A673 (cell line): ENCODE measurements around the gene GLOD5.

ENCODE experiments used
- CTCF ChIP-seq: fragments of 300-800, 200-600 bp; sonication (generic); conservative IDR thresholded peaks from 2 replicates; pipeline ENCODE4 v1.5.1; 2017; ENCODE audit warnings: low read depth, mild to moderate bottlenecking, antibody characterized with exemption, low read length, moderate library complexity, mixed read lengths
- EZH2 ChIP-seq: fragments of 200-600 bp; sonication (generic); IDR thresholded peaks from 2 replicates; pipeline ENCODE4 v1.6.1; 2017; ENCODE audit warnings: borderline replicate concordance, low read depth, mild to moderate bottlenecking, mixed read lengths, antibody characterized with exemption, low read length; ENCODE audit not compliant: poor library complexity, severe bottlenecking

DNA sequence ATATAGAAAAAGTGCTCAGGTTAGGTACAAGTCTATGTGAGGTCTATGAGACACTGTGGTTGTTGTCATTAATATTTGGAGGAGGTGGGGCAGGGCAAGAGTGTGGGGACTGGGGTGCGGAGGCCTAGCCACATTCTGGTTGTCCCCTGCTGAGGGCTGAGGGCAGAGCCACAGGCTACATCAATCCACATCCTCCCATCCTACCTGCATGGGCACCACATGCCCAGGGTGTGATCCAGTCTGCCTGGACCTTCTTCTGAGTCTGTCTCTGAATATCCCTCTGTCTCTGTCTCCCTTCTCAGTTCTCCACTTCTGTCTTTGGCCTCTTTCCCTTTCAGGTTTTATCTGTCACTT lies 23.6 kb downstream of the GLOD5 start:
- no peak for TF ChIP-seq CTCF
- TF ChIP-seq EZH2 = no peak
